ENCODE results near the gene ZNF324B.
"Not testable (repeated sequence)": the region's sequence is repeated elsewhere in the genome, so short reads cannot be mapped to it uniquely, and the experiment has no call there.

The ZNF324B gene

GRCh38 chr19:58480831-58481230, 29.4 kb downstream of the ZNF324B start:
- no peak for DNase-seq

- no peak for DNase-seq
Measured at GRCh38 chr19:58482372-58482771, 30.9 kb downstream of the ZNF324B start.

GRCh38 chr19:58483776-58484175, 32.4 kb downstream of the ZNF324B start:
- DNase-seq = no peak

GRCh38 chr19:58484349-58484748, 32.9 kb downstream of the ZNF324B start:
- DNase-seq = not testable (repeated sequence)

GRCh38 chr19:58491393-58491792, 40.0 kb downstream of the ZNF324B start:
- DNase-seq = no peak

- no peak for DNase-seq
Measured at GRCh38 chr19:58492265-58492664, 40.8 kb downstream of the ZNF324B start.

- no peak for DNase-seq
Measured at GRCh38 chr19:58497634-58498170, 46.3 kb downstream of the ZNF324B start.

- DNase-seq = no peak
Measured at GRCh38 chr19:58498316-58499020, 47.0 kb downstream of the ZNF324B start.

- peak; percentile 99 for DNase-seq
Measured at GRCh38 chr19:58499021-58499927, 47.9 kb downstream of the ZNF324B start.

- no peak for DNase-seq
Measured at GRCh38 chr19:58500242-58500641, 48.8 kb downstream of the ZNF324B start.

All from femur (tissue), 1 donor.